ENCODE measurements around the gene FNBP1. TPM values are rescaled to one million over a fixed set of nuclear protein-coding genes. Genes with fewer than 3 reads are reported as not detected.
"Not testable (repeated sequence)": the region's sequence is repeated elsewhere in the genome, so short reads cannot be mapped to it uniquely, and the experiment has no call there.

Gene FNBP1
- total RNA-seq, 1 donor from 2014 or later: 87.2 TPM

- Histone ChIP-seq H3K27ac (peak overlapping the region; percentile 75 to 78), H3K36me3 (no peaks in the 10 kb centered on the region), H3K9me3 (no peaks in the 10 kb centered on the region), H3K27me3 (no peaks in the 10 kb centered on the region), H3K4me1 (peaks cover 8 to 63% of the 10 kb centered on the region in 2 donors), H3K4me3 (no peak overlapping the region)
- intact Hi-C loops (cut with DNase I): loop anchor here (10.0 kb wide), 1 partner anchor 309 kb away; no protein-coding TSS in a partner anchor
- TF ChIP-seq, protein P1, sequence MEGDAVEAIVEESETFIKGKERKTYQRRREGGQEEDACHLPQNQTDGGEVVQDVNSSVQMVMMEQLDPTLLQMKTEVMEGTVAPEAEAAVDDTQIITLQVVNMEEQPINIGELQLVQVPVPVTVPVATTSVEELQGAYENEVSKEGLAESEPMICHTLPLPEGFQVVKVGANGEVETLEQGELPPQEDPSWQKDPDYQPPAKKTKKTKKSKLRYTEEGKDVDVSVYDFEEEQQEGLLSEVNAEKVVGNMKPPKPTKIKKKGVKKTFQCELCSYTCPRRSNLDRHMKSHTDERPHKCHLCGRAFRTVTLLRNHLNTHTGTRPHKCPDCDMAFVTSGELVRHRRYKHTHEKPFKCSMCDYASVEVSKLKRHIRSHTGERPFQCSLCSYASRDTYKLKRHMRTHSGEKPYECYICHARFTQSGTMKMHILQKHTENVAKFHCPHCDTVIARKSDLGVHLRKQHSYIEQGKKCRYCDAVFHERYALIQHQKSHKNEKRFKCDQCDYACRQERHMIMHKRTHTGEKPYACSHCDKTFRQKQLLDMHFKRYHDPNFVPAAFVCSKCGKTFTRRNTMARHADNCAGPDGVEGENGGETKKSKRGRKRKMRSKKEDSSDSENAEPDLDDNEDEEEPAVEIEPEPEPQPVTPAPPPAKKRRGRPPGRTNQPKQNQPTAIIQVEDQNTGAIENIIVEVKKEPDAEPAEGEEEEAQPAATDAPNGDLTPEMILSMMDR (IDR thresholded peaks at IDR 0.05): no peak
- peak in 1 of 2 donors; percentile 38 for DNase-seq (ENCODE audit: low spot score in 2 of 2)
Observed at GRCh38 chr9:130023994-130024596, 18.9 kb downstream of the FNBP1 start.

DNA sequence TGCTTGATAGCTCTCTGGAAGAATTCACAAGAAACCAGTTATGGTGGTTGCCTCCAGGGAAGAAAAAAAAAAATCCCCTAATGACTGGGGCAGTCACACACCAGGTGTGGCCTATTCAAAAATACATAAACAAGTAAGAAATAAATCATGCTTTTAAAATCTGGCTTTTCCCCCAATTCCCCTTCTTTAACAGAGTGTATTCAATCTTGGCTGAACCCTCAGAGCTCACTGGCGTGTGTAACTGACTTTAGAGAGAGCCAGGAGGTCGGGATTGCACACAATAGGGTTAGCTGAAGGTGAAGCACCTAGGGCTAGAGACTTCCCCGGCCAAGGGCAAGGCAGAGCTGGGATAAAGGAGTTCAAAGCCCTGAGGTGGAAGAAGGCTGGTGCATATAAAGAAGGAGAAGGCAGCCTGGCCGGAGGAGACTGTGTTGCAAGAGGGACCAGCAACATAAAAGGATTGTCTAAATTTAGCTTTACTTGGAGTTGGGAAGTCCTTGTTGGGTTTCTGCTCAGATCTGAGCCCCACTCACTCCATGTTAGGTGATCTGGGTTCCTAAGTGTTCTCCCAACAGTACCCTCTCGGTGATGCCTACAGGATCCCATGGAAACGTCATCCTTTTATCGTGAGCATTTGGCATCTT is 19.7 kb downstream of the FNBP1 start:
- no peaks in the 10 kb centered on the region for H3K36me3 ChIP-seq
- TF ChIP-seq, protein P1 (IDR thresholded peaks at IDR 0.05): no peak
- peak overlapping the region; percentile 75 to 78 for H3K27ac ChIP-seq
- H3K27me3 ChIP-seq: no peaks in the 10 kb centered on the region
- peaks cover 10 to 63% of the 10 kb centered on the region in 2 donors for H3K4me1 ChIP-seq
- no peak overlapping the region for H3K4me3 ChIP-seq
- DNase-seq (ENCODE audit: low spot score in 2 of 2): peak in 1 of 2 donors; percentile 73
- H3K9me3 ChIP-seq: no peaks in the 10 kb centered on the region
- intact Hi-C loops (cut with DNase I): loop anchor here (10.0 kb wide), 1 partner anchor 308 kb away; no protein-coding TSS in a partner anchor

- intact Hi-C loops (cut with DNase I): loop anchor here (10.0 kb wide), 1 partner anchor 308 kb away; no protein-coding TSS in a partner anchor
- Histone ChIP-seq H3K4me3 (no peak overlapping the region), H3K36me3 (no peaks in the 10 kb centered on the region), H3K27ac (peak overlapping the region; percentile 75 to 78), H3K27me3 (no peaks in the 10 kb centered on the region), H3K9me3 (no peaks in the 10 kb centered on the region), H3K4me1 (peaks cover 12 to 63% of the 10 kb centered on the region in 2 donors)
- peak in 1 of 2 donors; percentile 55 for DNase-seq (ENCODE audit: low spot score in 2 of 2)
- TF ChIP-seq, protein P1 (IDR thresholded peaks at IDR 0.05): no peak
Observed at GRCh38 chr9:130022566-130023143, 20.3 kb downstream of the FNBP1 start.

GRCh38 chr9:130021842-130022241 is 21.1 kb downstream of the FNBP1 start:
- intact Hi-C loops (cut with DNase I): loop anchor here (10.0 kb wide), 1 partner anchor 307 kb away; no protein-coding TSS in a partner anchor
- Histone ChIP-seq H3K27ac (peak overlapping the region in 1 of 2 donors; percentile 44), H3K4me1 (peaks cover 12 to 71% of the 10 kb centered on the region in 2 donors)
- H3K27me3 ChIP-seq; H3K4me3 ChIP-seq; H3K36me3 ChIP-seq; DNase-seq (ENCODE audit: low spot score in 2 of 2); H3K9me3 ChIP-seq: not testable (repeated sequence)

GRCh38 chr9:130021123-130021522 is 21.9 kb downstream of the FNBP1 start:
- Histone ChIP-seq H3K4me3 (no peak overlapping the region), H3K4me1 (peaks cover 12 to 77% of the 10 kb centered on the region in 2 donors), H3K27me3 (no peaks in the 10 kb centered on the region), H3K9me3 (peaks cover 0 to 5% of the 10 kb centered on the region in 2 donors), H3K27ac (peak overlapping the region; percentile 78 to 84), H3K36me3 (no peaks in the 10 kb centered on the region)
- TF ChIP-seq, protein P1 (IDR thresholded peaks at IDR 0.05): no peak
- intact Hi-C loops (cut with DNase I): loop anchor here (10.0 kb wide), 1 partner anchor 306 kb away; no protein-coding TSS in a partner anchor
- DNase-seq (ENCODE audit: low spot score in 2 of 2): no peak
